B cell (primary cell): Measurements from ENCODE around the gene IKZF3. TPM values are rescaled to one million over a fixed set of nuclear protein-coding genes. Genes with fewer than 3 reads are reported as not detected.

ENCODE experiments used
- ATAC-seq: fragments of 200-7000 bp; cut with Tn5 transposase; one replicate; pipeline ENCODE4 v1.10.0; 2021; ENCODE audit warnings: low read depth, mild to moderate bottlenecking, moderate number of reproducible peaks, moderate library complexity
- CTCF ChIA-PET: fragments of 350-600 bp; sonication (Branson Sonifier 250); formaldehyde crosslinking; loops from one replicate; lab custom pipeline; 2021; ENCODE audit warnings: antibody characterized with exemption, inconsistent platforms; lab: Charles Lee
- POLR2A ChIA-PET: fragments of 350-600 bp; sonication (Branson Sonifier 250); formaldehyde crosslinking; loops from one replicate; lab custom pipeline; 2021; ENCODE audit warnings: antibody characterized with exemption; lab: Charles Lee
- DNase-seq: peaks from one replicate; pipeline ENCODE4 v3.0.0; 2013
- H2AFZ ChIP-seq: 2 replicates; pipeline ENCODE4 v1.6.1; 2012; ENCODE audit warnings: mild to moderate bottlenecking, low read depth, low read length; ENCODE audit not compliant: insufficient read depth, poor library complexity, severe bottlenecking
- H3K27ac ChIP-seq, 2 donors: 1 replicate in 1 of 2; 2 replicates in 1 of 2; pipeline ENCODE4 v1.5.1; 2012 to 2013; ENCODE audit warnings: low read length in 2 of 2, mild to moderate bottlenecking in 2 of 2, moderate library complexity in 1 of 2
- H3K27me3 ChIP-seq, 4 experiments: fragments of 200-600 bp in 1 of 4; sonication (generic) in 1 of 4; replicated peaks in 1 of 4; 1 replicate in 2 of 4; 2 replicates in 2 of 4; pipeline versions ENCODE4 v1.6.1 to v1.7.0; 2013 to 2016; ENCODE audit warnings: low read length in 3 of 4, mild to moderate bottlenecking in 2 of 4, mixed read lengths in 1 of 4, moderate library complexity in 1 of 4; ENCODE audit not compliant: insufficient read depth in 4 of 4, control insufficient read depth in 3 of 4; ENCODE audit errors: control extremely low read depth in 1 of 4
- H3K36me3 ChIP-seq, 2 experiments: replicated peaks in 1 of 2; 1 replicate in 1 of 2; 2 replicates in 1 of 2; pipeline versions ENCODE4 v1.6.1 to v1.7.1; 2013; ENCODE audit warnings: low read length in 1 of 2; ENCODE audit not compliant: insufficient read depth in 2 of 2, control insufficient read depth in 1 of 2; ENCODE audit errors: control extremely low read depth in 1 of 2, extremely low read depth in 1 of 2
- H3K4me1 ChIP-seq, 2 donors: fragments of 200-600 bp in 1 of 2; sonication (generic) in 1 of 2; 1 replicate in 1 of 2; 2 replicates in 1 of 2; pipeline versions ENCODE4 v1.5.1 to v1.6.1; 2013 to 2017; ENCODE audit warnings: low read length in 2 of 2; ENCODE audit not compliant: control insufficient read depth in 2 of 2, insufficient read depth in 2 of 2
- H3K4me2 ChIP-seq: replicated peaks from 2 replicates; pipeline ENCODE3; 2012; ENCODE audit warnings: mild to moderate bottlenecking, low read depth, low read length; ENCODE audit not compliant: poor library complexity, severe bottlenecking
- H3K4me3 ChIP-seq, 5 experiments: fragments of 200-600 bp in 1 of 5; sonication (generic) in 1 of 5; 1 replicate in 3 of 5; 2 replicates in 2 of 5; pipeline versions ENCODE4 v1.5.1 to v1.7.0; 2011 to 2016; ENCODE audit warnings: low read length in 4 of 5, mild to moderate bottlenecking in 4 of 5, low read depth in 2 of 5, control low read depth in 1 of 5, moderate library complexity in 1 of 5; ENCODE audit not compliant: insufficient read depth in 1 of 5; ENCODE audit errors: control extremely low read depth in 1 of 5, extremely low read depth in 1 of 5
- H3K79me2 ChIP-seq: fragments of 200-600 bp; sonication (generic); one replicate; pipeline ENCODE4 v1.6.0; 2016; ENCODE audit warnings: low read length; ENCODE audit not compliant: control insufficient read depth, insufficient read depth
- H3K9ac ChIP-seq: fragments of 200-600 bp; sonication (generic); 2 replicates; pipeline ENCODE4 v1.6.1; 2017; ENCODE audit warnings: mild to moderate bottlenecking, low read length, moderate library complexity
- H3K9me3 ChIP-seq, 3 donors: one replicate each; pipeline versions ENCODE4 v1.6.1 to v1.7.1; 2013; ENCODE audit warnings: low read length in 2 of 3; ENCODE audit not compliant: control insufficient read depth in 2 of 3, insufficient read depth in 1 of 3; ENCODE audit errors: control extremely low read depth in 1 of 3
- H4K20me1 ChIP-seq: 2 replicates; pipeline ENCODE4 v1.6.0; 2012; ENCODE audit warnings: mild to moderate bottlenecking, low read length; ENCODE audit not compliant: insufficient read depth, control insufficient read depth, poor library complexity, severe bottlenecking
- H3K27ac Mint-ChIP-seq: one replicate; pipeline ENCODE4 v1.8.0; 2021; ENCODE audit warnings: mixed read lengths
- H3K27me3 Mint-ChIP-seq: one replicate; pipeline ENCODE4 v1.8.0; 2021; ENCODE audit warnings: mixed read lengths
- H3K4me1 Mint-ChIP-seq: one replicate; pipeline ENCODE4 v1.8.0; 2021; ENCODE audit warnings: mixed read lengths
- H3K4me3 Mint-ChIP-seq: one replicate; pipeline ENCODE4 v1.8.0; 2021; ENCODE audit warnings: mixed read lengths
- H3K9me3 Mint-ChIP-seq: one replicate; pipeline ENCODE4 v1.8.0; 2022; ENCODE audit warnings: mixed read lengths; ENCODE audit not compliant: insufficient read depth
- CTCF ChIP-seq: fragments of 200-600 bp; IDR thresholded peaks from one replicate; pipeline ENCODE4 v1.8.0; 2022; ENCODE audit warnings: antibody characterized with exemption, mild to moderate bottlenecking
- EZH2 ChIP-seq: IDR thresholded peaks from 2 replicates; pipeline ENCODE4 v1.6.1; 2012; ENCODE audit warnings: borderline replicate concordance, low read depth, mild to moderate bottlenecking, moderate library complexity, low read length; ENCODE audit not compliant: insufficient read depth, poor library complexity, severe bottlenecking
- WGBS: methylation state at CpG from one replicate; pipeline ENCODE4 v1.1.5; 2013; ENCODE audit warnings: missing lambda C conversion rate; ENCODE audit not compliant: insufficient coverage; 5-methylcytosine and 5-hydroxymethylcytosine counted together
- intact Hi-C: fragments of 100-400 bp; cut with micrococcal nuclease; formaldehyde crosslinking; loops from one replicate; pipeline ENCODE4 v1.10.0; 2022
- polyA plus RNA-seq: library from polyadenylated mRNA; depleted of rRNA; stranded (reverse); fragments of >200 nt; gene quantifications from 2 replicates; pipeline ENCODE4 v1.2.3, GENCODE V29; 2012
- total RNA-seq, 2 donors: library from RNA; stranded (reverse); fragments of 120-200 nt in 1 of 2; gene quantifications; 1 replicate in 1 of 2; 2 replicates in 1 of 2; pipeline versions ENCODE4 v1.2.3 to v1.2.4, GENCODE V29; 2013 to 2022

IKZF3 gene
- total and polyA plus RNA-seq, 2 donors (not counting 1 experiment from before 2014, with no cell fraction given), result 63.0 to 178 TPM

- Histone ChIP-seq H3K4me3 (no peak overlapping the region), H3K36me3 (no peaks in the 10 kb centered on the region), H4K20me1 (no peaks in the 10 kb centered on the region), H3K27ac (no peak overlapping the region), H3K4me1 (peaks cover 37 to 40% of the 10 kb centered on the region in 2 donors), H3K9me3 (peaks cover 0 to 6% (median 0%) of the 10 kb centered on the region in 3 donors), H3K9ac (no peak overlapping the region), H3K27me3 (no peaks in the 10 kb centered on the region), H3K79me2 (peaks cover 5% of the 10 kb centered on the region), H2AFZ (no peak overlapping the region), H3K4me2 (no peak overlapping the region)
- WGBS, result 90% methylated on average over 4 of the region's 13 CpGs
- peaks cover 43% of the 10 kb centered on the region for H3K4me1 Mint-ChIP-seq
- H3K9me3 Mint-ChIP-seq, result no peaks in the 10 kb centered on the region
- ATAC-seq (no peak), DNase-seq (no peak)
- POLR2A ChIA-PET, result interaction anchor here (0.6 to 1.6 kb wide), 5 partner anchors 14 to 343 kb away, joined by 3 to 15 read pairs (median 3); partner anchors contain the start of gene MIEN1
- intact Hi-C loops, result loop anchor here (5.0 to 10.0 kb wide), 3 partner anchors 75 to 172 kb away; partner anchors contain the start of genes LRRC3C, ORMDL3 and STARD3
- peak overlapping the region; percentile 86 for H3K4me3 Mint-ChIP-seq
- CTCF ChIA-PET, result interaction anchor here (0.6 to 2.2 kb wide), 13 partner anchors 9 to 229 kb away, joined by 3 to 19 read pairs (median 4); partner anchors contain the start of genes IKZF3, MIEN1 and PSMD3
- no peaks in the 10 kb centered on the region for H3K27me3 Mint-ChIP-seq
- TF ChIP-seq CTCF (no peak), EZH2 (no peak)
- peak overlapping the region; percentile 97 for H3K27ac Mint-ChIP-seq
Measured at GRCh38 chr17:39752241-39752881, 111.8 kb downstream of the IKZF3 start.

GRCh38 chr17:39751637-39752036 is 112.5 kb downstream of the IKZF3 start:
- WGBS, result 94% methylated on average over 10 of the region's 10 CpGs
- H3K27ac Mint-ChIP-seq, result peak overlapping the region; percentile 53

More at GRCh38 chr17:39751637-39752036, 112.5 kb downstream of the IKZF3 start:
- DNase-seq (no peak), ATAC-seq (no peak)
- CTCF ChIA-PET, result interaction anchor here (0.6 to 2.2 kb wide), 3 partner anchors 86 to 130 kb away, joined by 3 to 19 read pairs (median 17); no protein-coding TSS in a partner anchor
- Mint-ChIP-seq H3K4me3 (no peak overlapping the region), H3K4me1 (peaks cover 36% of the 10 kb centered on the region), H3K9me3 (no peaks in the 10 kb centered on the region), H3K27me3 (no peaks in the 10 kb centered on the region)
- no peak overlapping the region for H3K4me3 ChIP-seq
- POLR2A ChIA-PET, result interaction anchor here (1.0 kb wide), 1 partner anchor 110 kb away, joined by 3 read pairs; no protein-coding TSS in a partner anchor
- no peak overlapping the region for H3K4me2 ChIP-seq
- H3K9me3 ChIP-seq, result peaks cover 0 to 6% (median 0%) of the 10 kb centered on the region in 3 donors
- H3K36me3 ChIP-seq, result no peaks in the 10 kb centered on the region
- no peak overlapping the region for H2AFZ ChIP-seq
- no peak overlapping the region for H3K27ac ChIP-seq
- H3K27me3 ChIP-seq, result no peaks in the 10 kb centered on the region
- peaks cover 5% of the 10 kb centered on the region for H3K79me2 ChIP-seq
- peaks cover 30 to 33% of the 10 kb centered on the region in 2 donors for H3K4me1 ChIP-seq
- no peak for TF ChIP-seq EZH2
- no peaks in the 10 kb centered on the region for H4K20me1 ChIP-seq
- H3K9ac ChIP-seq, result no peak overlapping the region
- intact Hi-C loops, result loop anchor here (5.0 to 10.0 kb wide), 3 partner anchors 74 to 173 kb away; partner anchors contain the start of genes LRRC3C, ORMDL3 and STARD3
